Suprapubic skin (tissue), 3 donors: ENCODE data around the gene CAPN8.

Experiments used
- CTCF ChIP-seq, 2 donors: fragments of 200-600 bp in 1 of 2; fragments of 450-650 bp in 1 of 2; sonication (generic) in 1 of 2; IDR thresholded peaks; one replicate each; pipeline ENCODE4 v1.5.1; 2016 to 2019; ENCODE audit warnings: antibody characterized with exemption in 2 of 2, mild to moderate bottlenecking in 1 of 2, moderate library complexity in 1 of 2
- POLR2A ChIP-seq, 2 donors: fragments of 450-650 bp; IDR thresholded peaks; one replicate each; pipeline ENCODE4 v1.6.1; 2017; ENCODE audit warnings: antibody characterized with exemption in 2 of 2, mild to moderate bottlenecking in 2 of 2, moderate library complexity in 2 of 2

- TF ChIP-seq POLR2A (IDR thresholded peaks at IDR 0.05) (no peak), CTCF (IDR thresholded peaks at IDR 0.05) (no peak)
Measured at GRCh38 chr1:223682502-223682901, 17.0 kb upstream of the CAPN8 start.
